ENCODE measurements around the gene DGKQ. TPM values are rescaled to one million over a fixed set of nuclear protein-coding genes. Genes with fewer than 3 reads are reported as not detected.

Gene DGKQ
- total RNA-seq, result 8.6 TPM

- peak; percentile 93 for DNase-seq
These were observed at the start of gene DGKQ for GRCh38 chr4:973431-974397. Gene DGKQ (minus strand): TSS chr4:973569. CDS start chr4:973482, 87 bp downstream.

GRCh38 chr4:1022739-1023066, 49.3 kb upstream of the DGKQ start:
- DNase-seq, result peak; percentile 75

- no peak for DNase-seq
These were observed 48.8 kb upstream of the DGKQ start for GRCh38 chr4:1022051-1022738.

- DNase-seq, result no peak
These were observed 48.1 kb upstream of the DGKQ start for GRCh38 chr4:1021386-1022050.

- peak; percentile 54 for DNase-seq
These were observed 46.5 kb upstream of the DGKQ start for GRCh38 chr4:1019729-1020470.

- no peak for DNase-seq
These were observed 46.0 kb upstream of the DGKQ start for GRCh38 chr4:1019320-1019719.

- peak; percentile 68 for DNase-seq
These were observed 45.0 kb upstream of the DGKQ start for GRCh38 chr4:1018147-1019020.

- DNase-seq, result no peak
These were observed 44.3 kb upstream of the DGKQ start for GRCh38 chr4:1017706-1018105.

GRCh38 chr4:1017211-1017610, 43.8 kb upstream of the DGKQ start:
- DNase-seq, result no peak

- no peak for DNase-seq
These were observed 42.4 kb upstream of the DGKQ start for GRCh38 chr4:1015746-1016145.

- no peak for DNase-seq
These were observed 41.8 kb upstream of the DGKQ start for GRCh38 chr4:1015179-1015578.

- DNase-seq, result peak; percentile 63
These were observed 41.2 kb upstream of the DGKQ start for GRCh38 chr4:1014291-1015167.

GRCh38 chr4:1013225-1014073, 40.1 kb upstream of the DGKQ start:
- no peak for DNase-seq

GRCh38 chr4:1012034-1012739, 38.8 kb upstream of the DGKQ start:
- no peak for DNase-seq

GRCh38 chr4:1011666-1012033, 38.3 kb upstream of the DGKQ start:
- DNase-seq, result no peak

GRCh38 chr4:1011022-1011665, 37.8 kb upstream of the DGKQ start, which contains the start of gene FGFRL1:
Gene FGFRL1 (plus strand): TSS chr4:1011626. CDS start chr4:1012486, 860 bp downstream.
- DNase-seq, result peak; percentile 96

GRCh38 chr4:1010395-1011021, 37.1 kb upstream of the DGKQ start:
- peak; percentile 64 for DNase-seq
